DND-41 (cell line): ENCODE results near the gene IFI30.
A peak's percentile ranks its signal among the peaks of the same experiment; 100 is the strongest.

Source experiments
- ATAC-seq: fragments of 200-7000 bp; cut with Tn5 transposase; 3 replicates; pipeline ENCODE4 v1.9.1; 2021; ENCODE audit warnings: low read depth; ENCODE audit not compliant: insufficient read depth
- DNase-seq: peaks from one replicate; pipeline ENCODE4 v3.0.0-alpha.2; 2020
- H2AFZ ChIP-seq: 2 replicates; pipeline ENCODE4 v1.6.0; 2012; ENCODE audit warnings: low read depth, low read length
- H3K27ac ChIP-seq: 2 replicates; pipeline ENCODE4 v1.5.1; 2012; ENCODE audit warnings: low read length, inconsistent platforms
- H3K27me3 ChIP-seq: fragments of 200-600 bp; sonication (generic); 2 replicates; pipeline ENCODE4 v1.6.0; 2012; ENCODE audit warnings: low read length, mild to moderate bottlenecking, inconsistent platforms; ENCODE audit not compliant: insufficient read depth, poor library complexity
- H3K36me3 ChIP-seq: 2 replicates; pipeline ENCODE4 v1.5.1; 2012; ENCODE audit warnings: low read length, inconsistent platforms; ENCODE audit not compliant: insufficient read depth
- H3K4me1 ChIP-seq: 2 replicates; pipeline ENCODE4 v1.5.1; 2012; ENCODE audit warnings: mild to moderate bottlenecking, low read length; ENCODE audit not compliant: insufficient read depth
- H3K4me2 ChIP-seq: 2 replicates; pipeline ENCODE4 v1.6.0; 2012; ENCODE audit warnings: mild to moderate bottlenecking, moderate library complexity, low read length, inconsistent platforms; ENCODE audit not compliant: insufficient read depth
- H3K4me3 ChIP-seq, 2 experiments: fragments of 200-600 bp in 1 of 2; shearing (Covaris generic) in 1 of 2; 2 replicates each; pipeline ENCODE4 v1.5.1; 2012 to 2016; ENCODE audit warnings: inconsistent platforms in 2 of 2, low read length in 2 of 2, mild to moderate bottlenecking in 2 of 2, low read depth in 1 of 2, moderate library complexity in 1 of 2
- H3K79me2 ChIP-seq: 2 replicates; pipeline ENCODE4 v1.6.0; 2012; ENCODE audit warnings: low read length, inconsistent platforms; ENCODE audit not compliant: insufficient read depth
- H3K9ac ChIP-seq: 2 replicates; pipeline ENCODE4 v1.6.0; 2012; ENCODE audit warnings: low read depth, mild to moderate bottlenecking, inconsistent platforms, low read length, moderate library complexity
- H3K9me3 ChIP-seq: 2 replicates; pipeline ENCODE4 v1.5.1; 2012; ENCODE audit warnings: low read length, moderate library complexity, mild to moderate bottlenecking, inconsistent platforms; ENCODE audit not compliant: insufficient read depth, severe bottlenecking
- H4K20me1 ChIP-seq: 2 replicates; pipeline ENCODE4 v1.6.0; 2012; ENCODE audit warnings: low read length; ENCODE audit not compliant: insufficient read depth
- CTCF ChIP-seq: IDR thresholded peaks from 2 replicates; pipeline ENCODE4 v1.5.1; 2012; ENCODE audit warnings: borderline replicate concordance, low read length, moderate library complexity, mild to moderate bottlenecking; ENCODE audit not compliant: poor library complexity, severe bottlenecking; ENCODE audit errors: extremely low read depth
- EZH2 ChIP-seq: IDR thresholded peaks from 3 replicates; pipeline ENCODE4 v1.6.1; 2012; ENCODE audit warnings: borderline replicate concordance, low read depth, mild to moderate bottlenecking, moderate library complexity, low read length, inconsistent platforms; ENCODE audit not compliant: severe bottlenecking

IFI30 gene

GRCh38 chr19:18128044-18128443 is 45.6 kb upstream of the IFI30 start:
- Histone ChIP-seq H3K27ac (no peak overlapping the region), H3K27me3 (no peaks in the 10 kb centered on the region), H2AFZ (no peak overlapping the region), H3K9ac (no peak overlapping the region), H3K36me3 (no peaks in the 10 kb centered on the region; the same call in 1 of the 2 replicates), H3K4me2 (no peak overlapping the region), H3K79me2 (no peaks in the 10 kb centered on the region), H3K4me3 (no peak overlapping the region), H3K4me1 (no peaks in the 10 kb centered on the region), H3K9me3 (no peaks in the 10 kb centered on the region), H4K20me1 (no peaks in the 10 kb centered on the region)
- DNase-seq, result no peak
- ATAC-seq, result peak; percentile 24; the same call in 1 of the 3 replicates
- TF ChIP-seq EZH2 (no peak), CTCF (no peak)

DNA sequence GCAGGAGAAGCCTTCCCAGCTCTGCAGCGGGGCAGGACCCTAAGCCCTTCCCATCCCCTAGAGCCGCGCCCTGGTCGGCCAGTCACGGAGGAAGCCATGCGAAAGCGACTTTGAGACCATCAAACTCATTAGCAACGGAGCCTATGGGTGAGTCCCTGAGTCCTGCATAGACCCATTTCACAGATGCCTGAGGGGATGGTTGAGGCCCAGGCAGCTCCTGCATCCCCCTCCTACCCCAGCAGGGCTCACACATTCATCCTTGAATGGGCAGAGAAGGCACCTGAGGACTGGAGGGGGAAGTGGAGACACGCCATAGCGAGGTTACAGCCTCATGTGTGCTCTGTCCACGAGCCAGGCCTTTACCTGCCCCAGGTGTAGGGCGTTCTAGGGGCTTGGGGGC is 44.8 kb upstream of the IFI30 start:
- TF ChIP-seq EZH2, result no peak
- no peak for TF ChIP-seq CTCF
- Histone ChIP-seq H3K4me3 (no peak overlapping the region), H2AFZ (no peak overlapping the region), H3K4me1 (no peaks in the 10 kb centered on the region), H3K27ac (no peak overlapping the region), H3K9ac (no peak overlapping the region), H3K4me2 (no peak overlapping the region), H3K27me3 (no peaks in the 10 kb centered on the region), H3K9me3 (no peaks in the 10 kb centered on the region), H3K36me3 (no peaks in the 10 kb centered on the region; the same call in 1 of the 2 replicates), H4K20me1 (no peaks in the 10 kb centered on the region), H3K79me2 (no peaks in the 10 kb centered on the region)
- no peak for ATAC-seq
- no peak for DNase-seq

DNA sequence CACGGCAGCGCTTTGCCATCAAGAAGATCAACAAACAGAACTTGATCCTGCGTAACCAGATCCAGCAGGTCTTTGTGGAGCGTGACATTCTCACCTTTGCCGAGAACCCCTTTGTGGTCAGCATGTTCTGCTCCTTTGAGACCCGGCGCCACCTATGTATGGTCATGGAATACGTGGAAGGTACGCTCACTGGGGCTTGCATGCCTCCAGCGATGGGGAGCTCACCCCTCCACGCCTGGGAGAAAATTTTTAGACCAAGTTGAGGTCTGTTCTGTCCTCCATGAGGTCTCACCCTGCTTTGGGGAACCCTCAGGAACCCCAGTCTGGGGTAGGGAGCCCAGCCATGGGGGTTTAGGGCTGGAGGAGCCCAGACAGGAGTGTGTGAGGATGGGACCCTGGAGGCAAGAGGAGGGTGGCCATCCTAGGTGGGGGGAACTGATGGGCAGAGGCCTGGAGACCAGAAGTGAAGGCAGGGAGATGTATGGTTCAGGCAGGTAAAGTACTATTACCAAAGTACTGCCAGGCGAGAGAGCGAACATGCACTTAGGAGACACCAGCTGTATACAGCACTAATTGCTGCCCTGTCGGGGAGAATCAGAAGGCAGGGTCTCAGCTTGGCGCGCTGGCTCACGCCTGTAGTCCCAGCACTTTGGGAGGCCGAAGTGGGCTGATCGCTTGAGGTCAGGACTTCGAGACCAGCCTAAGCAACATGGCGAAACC is 42.9 kb upstream of the IFI30 start:
- TF ChIP-seq CTCF, result no peak
- no peak for TF ChIP-seq EZH2
- Histone ChIP-seq H3K4me2 (no peak overlapping the region), H4K20me1 (no peaks in the 10 kb centered on the region), H3K27ac (no peak overlapping the region), H3K9ac (no peak overlapping the region), H3K79me2 (no peaks in the 10 kb centered on the region), H3K4me1 (no peaks in the 10 kb centered on the region), H3K27me3 (no peaks in the 10 kb centered on the region), H3K4me3 (no peak overlapping the region), H3K36me3 (no peaks in the 10 kb centered on the region; the same call in 1 of the 2 replicates), H2AFZ (no peak overlapping the region), H3K9me3 (no peaks in the 10 kb centered on the region)
- ATAC-seq (no peak), DNase-seq (no peak)
